Measurements from ENCODE around the gene C11orf68. TPM values are rescaled to one million over a fixed set of nuclear protein-coding genes. Genes with fewer than 3 reads are reported as not detected.

Gene C11orf68
- total RNA-seq, 6 experiments from 2014 or later, result 79.0 to 94.6 (median 85.0) TPM

- H3K27ac Mint-ChIP-seq, result peak overlapping the region; percentile 99
- H3K27me3 Mint-ChIP-seq (ENCODE audit: insufficient read depth), result peaks cover 1% of the 10 kb centered on the region
- TF ChIP-seq CTCF (IDR thresholded peaks at IDR 0.05), result peak; percentile 46; the same call in 1 of the 2 replicates
- no peaks in the 10 kb centered on the region for H3K9me3 Mint-ChIP-seq
- H3K4me3 Mint-ChIP-seq, result peak overlapping the region; percentile 62
- peaks cover 6% of the 10 kb centered on the region for H3K36me3 Mint-ChIP-seq (ENCODE audit: low read depth)
- DNase-seq, result peak; percentile 85
- H3K4me1 Mint-ChIP-seq (ENCODE audit: low read depth), result peaks cover 80% of the 10 kb centered on the region
Measured at GRCh38 chr11:65911682-65912568, 6.9 kb downstream of the C11orf68 start.

DNA sequence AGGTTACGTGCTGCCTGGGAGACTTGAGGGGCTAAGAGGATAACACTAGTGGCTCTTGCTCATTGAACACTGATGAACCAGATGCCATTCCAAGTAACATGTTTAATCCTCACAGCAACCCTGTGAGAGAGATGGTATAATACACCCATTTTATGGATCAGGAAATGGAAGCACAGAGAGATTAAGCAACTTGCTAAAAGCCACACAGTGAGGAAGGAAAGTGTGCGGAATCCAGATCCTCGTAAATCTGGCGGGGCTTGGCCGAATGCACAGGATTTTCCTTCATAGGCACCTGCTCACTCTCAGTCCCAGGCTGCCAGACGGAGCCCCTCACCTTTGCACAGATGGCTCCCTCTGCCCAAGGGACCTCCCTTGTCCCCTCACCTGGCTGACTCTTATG lies 11.0 kb downstream of the C11orf68 start:
- Mint-ChIP-seq H3K36me3 (ENCODE audit: low read depth) (no peaks in the 10 kb centered on the region), H3K27ac (no peak overlapping the region), H3K27me3 (ENCODE audit: insufficient read depth) (peaks cover 1% of the 10 kb centered on the region), H3K9me3 (no peaks in the 10 kb centered on the region), H3K4me3 (no peak overlapping the region), H3K4me1 (ENCODE audit: low read depth) (peaks cover 69% of the 10 kb centered on the region)
- TF ChIP-seq CTCF (IDR thresholded peaks at IDR 0.05), result no peak
- no peak for DNase-seq

DNA sequence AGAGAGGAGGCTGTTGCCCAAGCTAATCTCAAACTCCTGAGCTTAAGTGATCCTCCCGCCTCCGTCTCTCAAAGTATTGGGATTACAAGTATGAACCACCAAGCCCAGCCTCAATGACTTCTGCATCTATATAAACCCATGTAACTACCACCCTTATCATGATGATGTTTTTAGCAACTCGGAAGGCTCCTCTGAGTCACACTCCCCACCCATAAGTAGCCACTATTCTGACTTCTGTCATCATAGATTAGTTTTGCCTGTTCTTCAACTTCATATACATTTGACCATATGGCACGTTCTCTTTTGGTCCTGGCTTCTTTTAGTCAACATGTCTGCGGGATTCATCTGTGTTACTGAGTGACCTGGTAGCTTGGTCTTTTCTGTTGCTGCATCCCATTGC lies 12.3 kb downstream of the C11orf68 start:
- H3K4me1 Mint-ChIP-seq (ENCODE audit: low read depth), result peaks cover 69% of the 10 kb centered on the region

GRCh38 chr11:65903715-65904114 lies 15.1 kb downstream of the C11orf68 start:
- peak overlapping the region; percentile 95 for H3K27ac Mint-ChIP-seq

More for the DNA sequence above, 12.3 kb downstream of the C11orf68 start:
- no peak for TF ChIP-seq CTCF (IDR thresholded peaks at IDR 0.05)
- no peaks in the 10 kb centered on the region for H3K9me3 Mint-ChIP-seq
- H3K36me3 Mint-ChIP-seq (ENCODE audit: low read depth), result no peaks in the 10 kb centered on the region
- H3K27ac Mint-ChIP-seq, result no peak overlapping the region; the same call in 1 of the 2 replicates
- no peak for DNase-seq
- H3K4me3 Mint-ChIP-seq, result no peak overlapping the region
- peaks cover 1% of the 10 kb centered on the region for H3K27me3 Mint-ChIP-seq (ENCODE audit: insufficient read depth)

GRCh38 chr11:65903068-65903481 lies 15.8 kb downstream of the C11orf68 start:
- DNase-seq, result peak; percentile 93
- peak overlapping the region; percentile 95 for H3K27ac Mint-ChIP-seq
- TF ChIP-seq CTCF (IDR thresholded peaks at IDR 0.05), result no peak
- H3K36me3 Mint-ChIP-seq (ENCODE audit: low read depth), result peaks cover 10% of the 10 kb centered on the region
- H3K4me3 Mint-ChIP-seq, result peak overlapping the region; percentile 68
- peaks cover 54% of the 10 kb centered on the region for H3K4me1 Mint-ChIP-seq (ENCODE audit: low read depth)
- H3K9me3 Mint-ChIP-seq, result peaks cover 5% of the 10 kb centered on the region
- H3K27me3 Mint-ChIP-seq (ENCODE audit: insufficient read depth), result peaks cover 14% of the 10 kb centered on the region

More at GRCh38 chr11:65903715-65904114, 15.1 kb downstream of the C11orf68 start:
- Mint-ChIP-seq H3K9me3 (peaks cover 3% of the 10 kb centered on the region), H3K4me3 (peak overlapping the region; percentile 68), H3K4me1 (ENCODE audit: low read depth) (peaks cover 54% of the 10 kb centered on the region), H3K36me3 (ENCODE audit: low read depth) (peaks cover 4% of the 10 kb centered on the region), H3K27me3 (ENCODE audit: insufficient read depth) (peaks cover 7% of the 10 kb centered on the region)
- DNase-seq, result no peak
- no peak for TF ChIP-seq CTCF (IDR thresholded peaks at IDR 0.05)
